SIG-M5 (cell line): Measurements from ENCODE around the gene GASK1A.

Experiments
- DNase-seq: peaks from one replicate; lab custom pipeline; 2025; lab: John Stamatoyannopoulos, UW

Gene GASK1A

DNA sequence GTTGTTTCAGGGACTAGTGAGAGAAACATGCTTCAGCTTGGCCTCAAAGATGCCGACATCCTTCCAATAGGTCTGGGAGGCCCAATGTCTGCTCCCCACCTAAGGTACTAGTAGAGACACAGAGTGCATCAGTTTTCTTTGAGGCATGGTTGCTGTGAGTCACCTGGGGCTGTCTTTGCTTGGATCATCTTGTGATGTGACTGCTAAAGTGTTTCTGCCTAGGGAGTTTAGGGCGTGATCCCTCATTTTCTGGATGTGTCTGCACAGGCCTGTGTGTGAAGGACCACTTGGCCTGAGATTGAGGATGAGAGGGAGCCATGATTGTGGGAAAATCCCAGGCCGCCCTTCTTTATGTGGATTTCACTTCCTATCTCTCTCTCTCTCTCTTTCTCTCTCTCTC lies 4.8 kb downstream of the GASK1A start:
- no peak for DNase-seq

DNA sequence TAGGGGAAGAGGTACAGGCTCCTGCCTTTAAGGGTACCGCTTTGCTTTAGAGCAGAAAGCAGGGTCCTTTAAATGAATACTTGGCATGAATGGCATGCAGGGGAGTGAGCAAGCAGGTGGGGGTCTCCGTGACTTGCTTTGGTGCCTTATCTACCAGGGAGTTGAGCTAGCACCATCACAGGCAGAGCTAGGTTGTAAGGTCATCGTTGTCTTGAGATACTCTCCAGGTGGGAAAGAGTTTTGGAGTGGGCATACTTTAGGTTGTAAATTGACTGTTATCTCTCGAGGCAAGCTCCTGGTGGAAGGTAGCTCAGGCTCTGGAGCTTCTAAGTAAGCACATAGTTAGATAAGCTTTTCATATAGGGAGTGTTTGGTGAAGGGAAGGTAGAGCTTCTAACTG lies 5.6 kb downstream of the GASK1A start:
- DNase-seq, result no peak

DNA sequence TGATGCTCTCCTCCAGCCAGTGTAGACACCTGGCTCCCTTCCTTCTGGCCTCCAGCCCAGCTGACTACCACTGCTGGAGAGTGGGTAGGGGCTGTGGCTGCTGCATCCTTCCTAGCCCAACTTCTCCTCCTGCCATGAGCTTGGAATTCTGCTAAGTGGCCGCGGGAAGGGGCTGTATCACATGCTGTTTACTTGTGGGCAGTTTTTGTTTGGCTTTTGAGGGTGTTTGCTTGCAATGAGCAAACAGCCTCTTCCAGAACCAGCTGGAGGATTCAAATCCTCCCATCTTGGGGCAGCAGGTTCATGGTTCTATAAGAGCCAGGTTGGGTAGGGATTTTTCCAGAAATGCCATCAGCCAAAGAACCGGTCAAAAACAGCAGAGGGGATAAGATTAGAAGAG lies 9.0 kb downstream of the GASK1A start:
- DNase-seq, result no peak

DNA sequence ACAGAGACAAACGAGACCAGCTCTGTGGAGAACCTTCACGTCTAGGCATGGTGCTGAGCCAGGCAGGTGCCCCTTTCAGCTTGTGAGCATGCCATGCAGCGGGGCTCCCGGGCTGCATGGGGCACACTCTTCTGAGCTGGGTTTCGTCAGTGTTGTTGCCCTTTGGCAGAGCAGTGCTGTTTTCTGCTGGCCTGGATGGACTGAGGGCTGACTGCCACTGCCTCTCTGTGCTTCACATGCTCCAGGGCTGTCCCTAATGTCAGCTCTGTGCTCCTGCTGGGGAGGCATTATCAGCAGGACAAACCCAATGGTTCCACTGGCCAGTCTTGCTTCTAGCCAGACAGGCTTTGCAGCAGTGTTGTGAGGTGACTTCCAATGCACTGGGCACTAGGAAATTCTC lies 9.5 kb downstream of the GASK1A start:
- no peak for DNase-seq

DNA sequence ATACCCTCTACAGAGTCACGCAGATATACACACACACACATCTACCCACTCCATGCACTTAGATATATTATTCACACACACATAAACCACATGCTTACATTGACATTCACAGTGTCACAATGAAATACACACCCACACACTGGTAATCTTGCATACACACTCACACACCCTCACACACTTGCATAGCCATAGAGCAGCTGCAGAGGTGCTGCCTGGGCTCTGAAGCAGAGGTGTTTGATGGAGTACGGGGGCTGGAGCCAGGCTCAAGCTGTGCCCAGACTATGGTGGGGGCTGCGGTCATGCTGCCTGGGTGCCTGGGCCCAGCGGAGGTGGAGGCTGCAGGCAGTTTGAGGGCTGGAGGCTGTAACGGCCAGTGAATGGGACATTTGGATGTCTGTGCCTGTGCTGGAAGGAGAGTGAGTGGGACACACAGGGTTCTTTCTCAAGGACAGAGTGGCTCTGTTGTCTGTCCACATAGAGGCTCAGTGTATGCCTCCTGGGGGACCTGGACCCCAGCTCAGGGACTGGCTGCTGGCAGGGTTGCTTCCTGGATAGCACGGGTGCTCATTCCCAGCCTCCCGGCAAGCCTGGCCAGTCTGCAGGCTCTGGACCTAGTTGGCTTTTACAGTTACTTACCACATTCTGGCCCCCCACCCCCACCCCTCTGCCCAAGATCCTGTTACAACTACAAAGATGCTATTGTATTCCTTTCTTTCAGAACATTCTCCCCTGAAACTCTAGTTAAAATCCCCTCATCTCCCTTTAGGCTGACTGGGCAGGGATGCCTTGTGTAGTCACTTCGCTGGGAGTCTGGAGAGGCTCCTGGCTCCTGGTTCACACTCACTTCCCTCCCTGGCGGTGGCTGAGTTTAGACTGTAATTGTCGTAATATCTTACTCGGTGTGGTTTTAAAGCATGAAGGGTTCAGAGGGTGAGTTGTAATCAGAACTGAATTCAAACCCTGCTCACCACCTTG lies 12.5 kb downstream of the GASK1A start:
- no peak for DNase-seq

DNA sequence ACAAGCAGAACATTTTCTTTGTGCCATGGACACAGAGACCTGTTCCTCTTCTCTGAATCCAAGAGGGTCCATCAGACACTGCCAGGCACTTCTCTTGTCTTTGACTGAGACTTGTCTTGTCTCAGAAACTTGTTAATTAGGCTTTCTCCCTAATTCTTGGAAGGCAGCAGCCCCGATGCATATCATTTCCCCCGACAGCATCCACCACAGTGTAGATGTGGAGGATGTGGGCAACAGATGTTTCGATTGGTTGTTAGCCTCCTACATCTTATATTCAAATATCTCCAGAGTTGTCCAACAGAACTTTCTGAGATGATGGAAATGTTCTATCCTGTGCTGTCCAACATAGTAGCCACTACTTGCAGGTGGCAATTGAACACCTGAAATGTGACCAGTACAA lies 15.5 kb downstream of the GASK1A start:
- no peak for DNase-seq

DNA sequence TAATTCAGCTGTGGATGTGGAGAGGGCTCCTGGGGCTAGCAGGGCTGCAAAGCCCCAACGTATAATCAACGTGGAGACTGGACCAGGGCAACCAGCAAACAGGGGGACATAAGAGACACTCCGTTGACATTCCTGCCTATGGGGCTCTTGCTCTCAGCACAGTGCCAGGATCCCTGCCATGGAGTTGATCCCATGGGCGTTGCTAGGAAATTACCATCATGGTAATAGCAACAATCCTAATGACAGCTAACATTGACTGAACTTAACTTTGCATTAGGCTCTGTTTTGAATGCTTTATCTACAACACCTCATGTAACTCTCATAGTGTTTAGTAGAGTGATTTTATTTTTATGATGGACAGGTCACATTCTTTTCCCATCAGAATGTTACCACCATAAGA lies 16.9 kb downstream of the GASK1A start:
- no peak for DNase-seq

DNA sequence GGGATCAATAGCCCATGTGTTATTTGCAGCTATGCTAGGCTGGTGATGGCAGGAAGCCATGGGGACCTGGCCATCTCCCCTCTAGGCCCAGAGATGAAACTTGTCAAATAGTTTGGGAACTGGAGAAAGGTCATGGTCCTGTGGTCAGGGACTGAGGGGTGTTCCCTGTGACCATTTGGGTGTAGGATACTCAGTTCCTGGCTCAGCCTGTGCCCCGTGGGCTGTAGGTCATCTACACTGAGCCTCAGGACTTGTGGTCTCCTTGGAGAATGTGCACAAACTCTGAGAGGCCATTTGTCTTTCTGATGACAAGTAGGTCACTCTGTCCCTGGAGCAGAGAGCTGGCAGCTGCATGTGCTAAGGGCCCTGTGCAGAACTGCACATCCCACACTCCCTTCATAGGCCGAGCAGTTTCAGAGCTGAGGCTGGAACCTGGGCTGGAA lies 17.5 kb downstream of the GASK1A start:
- no peak for DNase-seq

DNA sequence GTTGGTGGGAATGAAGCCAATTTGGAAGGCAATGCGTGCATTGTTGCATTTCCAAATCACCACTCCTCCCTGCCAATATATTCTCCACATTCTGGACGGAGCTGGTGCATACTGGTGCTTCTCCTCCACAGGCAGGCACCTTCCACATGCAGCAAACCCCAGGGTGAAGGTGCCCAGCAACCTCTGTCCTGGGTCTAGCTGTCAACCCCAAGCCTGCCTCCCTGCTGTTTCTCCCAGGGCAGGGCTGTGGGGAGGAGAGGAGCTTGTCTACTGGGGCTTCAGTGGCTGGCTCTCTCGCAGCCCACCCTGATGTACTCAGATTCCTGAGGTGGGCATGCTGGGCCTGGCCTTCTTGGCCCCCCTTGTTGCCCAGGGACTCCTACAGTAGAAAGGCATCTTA lies 20.1 kb downstream of the GASK1A start:
- no peak for DNase-seq

DNA sequence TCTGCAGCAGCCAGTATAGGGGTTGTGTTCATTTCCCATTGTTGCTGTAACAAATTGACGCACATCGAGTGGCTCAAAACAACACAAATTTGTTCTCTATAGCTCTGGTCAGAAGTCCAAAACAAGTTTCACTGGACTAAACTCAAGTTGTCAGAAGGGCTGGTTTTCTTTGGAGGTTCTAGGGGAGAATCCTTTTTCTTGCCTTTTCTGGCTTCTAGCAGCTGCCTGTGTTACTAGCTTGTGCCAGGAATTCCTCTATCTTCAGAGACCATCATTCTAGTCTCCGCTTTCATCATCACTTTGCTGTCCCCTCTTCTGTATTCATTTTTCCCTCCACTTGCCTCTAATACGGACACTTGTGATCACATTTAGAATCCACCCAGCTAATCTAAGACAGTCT lies 20.5 kb downstream of the GASK1A start:
- DNase-seq, result no peak

DNA sequence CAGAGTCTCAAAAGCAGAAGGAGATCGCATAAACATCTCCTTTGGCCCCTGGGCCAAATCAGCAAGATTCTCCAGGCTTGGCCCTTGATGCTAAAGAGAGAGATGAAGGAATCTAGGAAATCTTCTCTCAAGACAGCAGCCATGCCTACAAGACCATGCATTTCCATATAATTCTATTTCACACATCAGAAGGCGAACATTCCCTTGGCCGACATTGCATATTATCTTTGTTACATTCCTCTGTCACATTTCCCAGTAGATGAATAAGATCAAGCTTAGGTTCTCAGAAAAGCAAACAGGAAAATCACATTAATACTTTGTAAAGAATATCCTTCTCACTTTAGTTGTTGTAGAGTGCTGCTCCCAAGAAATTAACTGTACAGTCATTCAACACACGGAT lies 21.3 kb downstream of the GASK1A start:
- DNase-seq, result no peak

DNA sequence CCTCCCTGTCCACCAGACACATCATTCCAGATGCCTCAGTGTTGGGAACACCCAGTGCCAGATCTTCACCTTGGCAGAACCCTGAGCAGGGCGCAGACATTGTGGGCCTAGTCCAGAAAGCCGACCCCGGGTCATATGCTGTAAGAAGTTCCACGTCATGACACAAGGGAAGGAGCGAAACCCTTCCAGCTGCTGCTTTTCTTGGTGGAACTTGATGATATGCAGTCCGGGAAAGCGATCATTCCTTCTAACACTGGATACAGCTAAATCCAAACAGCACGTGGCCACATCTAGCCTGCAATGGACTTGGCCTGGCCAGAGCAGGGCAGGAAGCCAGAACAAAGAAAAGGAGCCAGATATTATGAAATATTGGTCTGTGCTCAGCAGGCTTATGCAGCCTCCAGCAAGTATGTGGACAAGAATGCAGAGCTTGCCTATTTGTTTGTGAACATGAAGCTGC lies 22.0 kb downstream of the GASK1A start:
- DNase-seq, result no peak

DNA sequence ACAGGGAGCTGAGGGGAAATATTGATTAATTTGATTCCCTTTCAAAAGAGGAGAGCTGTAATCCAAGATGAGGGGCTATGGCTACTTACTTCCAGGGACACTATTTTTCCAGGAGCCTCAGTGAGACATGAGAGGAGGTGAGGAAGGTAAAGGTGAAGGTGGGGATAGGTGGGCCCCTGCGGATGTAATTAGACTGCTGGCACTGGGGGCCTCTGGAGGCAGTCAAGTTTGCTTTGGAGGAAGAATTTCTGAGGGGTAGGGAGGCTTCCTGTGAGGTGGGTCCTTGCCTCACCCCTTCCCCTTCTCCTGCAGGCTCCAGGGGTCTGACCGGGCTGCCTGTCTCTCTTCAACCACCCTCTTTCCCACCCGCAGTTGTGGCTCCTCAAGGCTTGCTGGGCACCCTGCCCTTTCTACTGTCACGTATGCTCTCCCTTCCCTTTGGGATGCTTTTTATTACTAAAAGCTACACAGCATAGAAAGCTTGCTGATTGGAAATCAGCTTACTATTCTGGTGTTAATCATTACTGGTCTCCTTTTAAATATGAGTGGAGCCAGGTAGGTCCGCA lies 22.5 kb downstream of the GASK1A start:
- DNase-seq, result no peak

DNA sequence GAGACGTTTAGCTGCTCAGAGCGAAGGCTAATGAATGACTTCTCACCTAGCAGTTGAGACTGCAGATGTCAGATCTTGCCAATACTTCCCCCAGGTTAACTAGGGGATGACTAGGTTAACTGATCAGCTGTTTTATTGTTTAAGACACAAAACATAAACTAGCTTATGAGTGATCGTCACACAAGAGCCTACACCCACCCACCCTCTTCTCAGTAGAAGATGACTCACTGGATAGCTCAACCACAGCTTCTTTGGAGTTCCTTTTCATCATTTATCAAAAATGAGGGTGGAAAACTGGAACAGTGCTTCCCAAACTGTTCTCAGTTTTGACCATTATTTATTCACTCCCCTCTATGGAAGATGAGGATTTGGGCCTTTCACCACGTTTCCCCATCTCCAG lies 25.2 kb downstream of the GASK1A start:
- DNase-seq, result no peak

DNA sequence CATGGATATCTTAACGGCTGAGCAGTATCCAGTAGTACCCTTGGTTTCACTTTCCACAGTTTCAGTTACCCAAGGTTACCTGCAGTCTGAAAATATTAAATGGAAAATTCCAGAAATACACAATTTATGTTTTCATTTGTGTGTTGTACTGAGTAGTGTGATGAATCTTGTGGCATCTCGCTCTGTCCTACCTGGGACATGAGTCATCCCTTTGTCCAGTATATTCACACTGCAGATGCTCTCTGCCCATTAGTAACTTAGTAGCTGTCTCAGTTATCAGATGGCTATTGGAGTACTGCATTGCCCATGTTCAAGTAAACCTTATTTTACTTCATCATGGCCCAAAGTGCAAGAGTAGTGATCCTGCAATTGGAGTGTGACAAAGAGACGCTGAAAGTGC lies 26.1 kb downstream of the GASK1A start:
- no peak for DNase-seq

DNA sequence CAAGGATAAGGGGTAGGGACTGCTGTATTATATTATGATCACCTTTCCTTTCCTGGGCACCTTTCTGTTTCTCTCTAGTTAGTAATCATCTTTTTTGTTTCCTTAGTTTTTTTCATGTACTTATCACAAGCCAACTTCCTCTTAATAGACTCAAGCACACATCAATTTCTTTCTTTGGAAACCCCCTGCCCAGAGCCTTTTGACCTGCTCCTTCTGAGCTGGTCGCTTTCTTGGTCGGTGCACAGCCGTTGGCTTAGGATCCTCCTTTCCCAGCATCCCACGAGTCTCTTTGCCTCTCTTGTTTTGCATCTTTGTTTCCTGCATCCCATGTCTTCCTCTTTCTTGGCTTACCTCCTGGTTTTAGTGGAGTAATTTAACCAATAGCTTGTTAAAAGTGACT lies 26.9 kb downstream of the GASK1A start:
- no peak for DNase-seq

DNA sequence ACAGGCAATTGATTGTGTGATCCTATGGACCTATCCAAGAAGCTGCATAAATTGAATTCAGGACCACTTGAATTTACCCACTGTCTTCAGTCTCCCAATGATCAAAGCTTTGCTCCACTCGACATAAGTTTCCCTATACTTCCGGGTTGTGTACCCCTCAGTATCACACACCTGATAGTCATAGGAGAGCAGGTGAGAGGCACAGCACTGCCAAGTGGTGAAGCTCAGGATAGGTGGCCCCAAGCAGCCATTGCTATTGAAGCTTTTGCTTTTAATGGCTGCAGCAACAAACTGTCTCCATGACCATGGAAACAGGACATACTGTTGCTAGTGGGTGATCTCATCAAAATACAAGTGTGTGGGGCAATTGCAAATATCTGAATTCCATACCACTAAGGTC lies 27.7 kb downstream of the GASK1A start:
- DNase-seq, result no peak

DNA sequence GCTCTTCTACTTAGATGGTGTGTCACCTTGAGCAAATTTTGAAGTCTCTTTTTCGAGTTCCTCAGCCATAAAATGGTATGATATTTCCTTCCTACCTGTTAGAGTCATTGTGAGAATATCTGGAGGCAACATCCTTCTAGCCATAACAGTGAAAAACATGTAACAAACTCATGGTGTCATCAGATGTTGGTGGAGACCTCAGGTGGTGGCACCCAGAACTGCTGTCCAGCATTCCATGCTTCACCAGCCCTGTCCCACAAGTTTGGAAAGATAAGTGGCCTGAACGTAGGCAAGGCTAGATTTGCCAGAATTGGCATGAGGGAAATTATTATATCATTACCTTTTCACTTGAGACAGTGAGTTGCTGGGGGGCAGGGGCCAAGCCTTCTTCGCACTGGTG lies 30.4 kb downstream of the GASK1A start:
- no peak for DNase-seq

DNA sequence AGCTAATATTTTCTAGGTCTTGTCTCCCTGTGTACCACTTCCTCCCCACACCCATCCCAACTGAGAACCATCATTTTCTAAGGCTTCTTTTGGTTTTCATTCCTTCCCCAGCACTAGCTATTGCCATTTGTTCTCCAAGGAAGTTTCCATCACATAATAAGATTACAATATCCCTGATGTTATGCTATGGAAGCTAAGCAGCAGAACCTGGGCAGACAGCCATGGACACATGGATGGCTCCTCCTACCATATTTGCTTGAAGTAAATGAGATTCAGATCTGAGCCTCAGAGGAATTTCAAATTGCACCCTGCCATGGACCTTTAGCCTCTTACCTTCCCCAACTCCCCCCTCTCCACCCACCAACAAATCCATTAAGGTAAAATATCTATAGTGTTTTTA lies 31.5 kb downstream of the GASK1A start:
- no peak for DNase-seq

DNA sequence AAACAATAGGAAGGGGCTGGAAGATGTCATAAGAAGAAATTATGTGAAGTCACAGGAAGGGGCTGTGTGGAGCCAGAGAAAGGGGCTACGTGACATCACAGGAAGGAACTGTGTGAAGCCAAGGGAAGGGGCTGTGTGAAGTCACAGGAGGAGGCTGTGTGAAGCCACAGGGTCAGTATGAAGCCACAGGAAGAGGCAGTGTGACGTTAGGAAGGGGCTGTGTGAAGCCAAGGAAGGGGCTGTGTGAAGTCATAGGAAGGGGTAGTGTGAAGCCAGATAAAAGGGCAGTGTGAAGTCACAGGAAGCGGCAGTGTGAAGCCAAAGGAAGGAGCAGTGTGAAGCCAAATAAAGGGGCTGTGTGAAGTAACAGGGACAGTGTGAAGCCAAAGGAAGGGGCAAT lies 32.5 kb downstream of the GASK1A start:
- no peak for DNase-seq

DNA sequence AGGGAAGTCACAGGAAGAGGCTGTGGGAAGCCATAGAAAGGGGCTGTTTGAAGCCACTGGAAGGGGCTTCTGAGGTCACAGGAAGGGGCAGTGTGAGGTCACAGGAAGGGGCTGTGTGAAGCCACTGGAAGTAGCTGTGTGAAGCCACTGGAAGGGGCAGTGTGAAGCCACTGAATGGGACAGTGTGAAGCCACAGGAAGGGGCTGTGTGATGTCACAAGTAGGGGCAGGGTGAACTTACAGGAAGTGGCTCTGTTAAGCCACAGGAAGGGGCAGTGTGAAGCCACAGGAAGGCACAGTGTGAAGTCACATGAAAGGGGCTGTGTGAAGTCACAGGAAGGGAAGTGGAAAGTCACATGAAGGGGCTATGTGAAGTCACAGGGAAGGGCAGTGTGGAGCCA lies 33.1 kb downstream of the GASK1A start:
- no peak for DNase-seq

DNA sequence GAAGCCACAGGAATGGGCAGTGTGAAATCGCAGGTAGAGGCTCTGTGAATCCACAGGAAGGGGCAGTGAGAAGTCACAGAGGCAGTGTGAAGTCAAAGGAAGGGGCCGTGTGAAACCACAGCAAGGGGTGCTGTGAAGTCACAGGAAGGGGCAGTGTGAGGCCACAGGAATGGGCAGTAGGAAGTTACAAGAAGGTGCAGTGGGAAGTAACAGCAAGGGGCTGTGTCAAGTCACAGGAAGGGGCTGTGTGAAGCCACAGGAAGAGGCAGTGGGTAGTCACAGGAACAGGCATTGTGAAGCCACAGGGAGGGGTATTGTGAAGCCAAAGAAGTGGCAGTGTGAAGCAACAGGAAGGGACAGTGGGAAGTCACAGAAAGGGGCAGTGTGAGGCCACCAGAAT lies 34.1 kb downstream of the GASK1A start:
- no peak for DNase-seq

DNA sequence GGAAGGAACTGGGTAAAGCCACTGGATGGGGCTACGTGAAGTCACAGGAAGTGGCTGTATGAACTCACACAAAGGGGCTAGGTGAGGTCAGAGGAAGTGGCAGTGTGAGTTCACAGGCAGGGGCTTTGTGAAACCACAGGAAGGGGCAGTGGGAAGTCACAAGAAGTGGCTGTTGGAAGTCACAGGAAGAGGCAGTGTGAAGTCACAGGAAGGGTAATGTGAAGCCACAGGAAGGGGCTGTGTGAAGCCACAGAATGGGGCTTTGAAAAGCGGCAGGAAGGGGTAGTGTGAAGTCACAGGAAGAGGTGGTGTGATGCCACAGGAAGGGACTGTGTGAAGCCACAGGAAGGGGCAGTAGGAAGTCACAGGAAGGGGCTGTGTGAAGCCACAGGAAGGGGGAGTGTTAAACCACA lies 34.6 kb downstream of the GASK1A start:
- no peak for DNase-seq

DNA sequence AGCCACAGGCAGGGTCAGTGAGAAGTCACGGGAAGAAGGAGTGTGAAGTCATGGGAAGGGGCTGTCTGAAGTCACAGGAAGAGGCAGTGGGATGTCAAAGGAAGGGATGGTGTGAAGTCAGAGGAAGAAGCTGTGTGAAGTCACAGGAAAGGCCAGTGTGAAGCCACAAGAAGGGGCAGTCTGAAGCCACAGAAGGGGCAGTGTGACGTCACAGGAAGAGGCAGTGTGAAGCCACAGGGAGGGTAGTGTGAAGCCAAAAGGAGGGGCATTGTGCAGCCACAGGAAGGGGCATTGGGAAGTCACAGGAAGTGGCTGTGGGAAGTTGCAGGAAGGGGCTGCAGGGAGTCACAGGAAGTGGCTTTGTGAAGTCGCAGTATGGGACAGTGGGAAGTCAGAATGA lies 35.1 kb downstream of the GASK1A start:
- no peak for DNase-seq
